Neutrophil (primary cell): ENCODE data around the gene GDF10.

Experiments
- H3K27ac ChIP-seq: fragments of 200-600 bp; sonication (generic); 2 replicates; pipeline ENCODE4 v1.5.1; 2016; ENCODE audit warnings: mild to moderate bottlenecking, moderate library complexity
- H3K27me3 ChIP-seq: fragments of 200-600 bp; sonication (generic); 2 replicates; pipeline ENCODE4 v1.6.0; 2016; ENCODE audit warnings: mild to moderate bottlenecking
- H3K36me3 ChIP-seq: fragments of 200-600 bp; sonication (generic); 2 replicates; pipeline ENCODE4 v1.5.1; 2017
- H3K4me1 ChIP-seq, 2 experiments: fragments of 200-600 bp in 1 of 2; sonication (generic) in 1 of 2; 1 replicate in 1 of 2; 2 replicates in 1 of 2; pipeline versions ENCODE4 v1.5.1 to v1.6.1; 2013 to 2016; ENCODE audit warnings: low read depth in 1 of 2, low read length in 1 of 2, mild to moderate bottlenecking in 1 of 2, moderate library complexity in 1 of 2; ENCODE audit not compliant: control insufficient read depth in 1 of 2, insufficient read depth in 1 of 2
- H3K4me3 ChIP-seq, 2 experiments: fragments of 200-600 bp in 1 of 2; sonication (generic) in 1 of 2; 1 replicate in 1 of 2; 2 replicates in 1 of 2; pipeline ENCODE4 v1.5.1; 2013 to 2016; ENCODE audit warnings: low read depth in 1 of 2, low read length in 1 of 2, mild to moderate bottlenecking in 1 of 2, moderate library complexity in 1 of 2
- H3K9me3 ChIP-seq: fragments of 200-600 bp; sonication (generic); 2 replicates; pipeline ENCODE4 v1.5.1; 2016
- CTCF ChIP-seq: fragments of 200-600 bp; sonication (generic); IDR thresholded peaks from 2 replicates; pipeline ENCODE4 v1.5.1; 2016; ENCODE audit warnings: antibody characterized with exemption

GDF10 gene

GRCh38 chr10:47360419-47361040 lies 60.5 kb downstream of the GDF10 start:
- no peak overlapping the region for H3K27ac ChIP-seq
- no peak overlapping the region for H3K4me3 ChIP-seq
- H3K27me3 ChIP-seq: no peaks in the 10 kb centered on the region
- no peak for TF ChIP-seq CTCF
- H3K9me3 ChIP-seq: no peaks in the 10 kb centered on the region
- H3K36me3 ChIP-seq: no peaks in the 10 kb centered on the region
- no peaks in the 10 kb centered on the region for H3K4me1 ChIP-seq

- no peak for TF ChIP-seq CTCF
- no peaks in the 10 kb centered on the region for H3K9me3 ChIP-seq
- no peak overlapping the region for H3K27ac ChIP-seq
- no peak overlapping the region for H3K4me3 ChIP-seq
- no peaks in the 10 kb centered on the region for H3K36me3 ChIP-seq
- H3K27me3 ChIP-seq: no peaks in the 10 kb centered on the region
- no peaks in the 10 kb centered on the region for H3K4me1 ChIP-seq
Observed at GRCh38 chr10:47361293-47361692, 61.3 kb downstream of the GDF10 start.

GRCh38 chr10:47362199-47362598 lies 62.2 kb downstream of the GDF10 start:
- no peaks in the 10 kb centered on the region for H3K27me3 ChIP-seq
- H3K4me3 ChIP-seq: no peak overlapping the region
- no peaks in the 10 kb centered on the region for H3K36me3 ChIP-seq
- H3K4me1 ChIP-seq: no peaks in the 10 kb centered on the region
- H3K9me3 ChIP-seq: no peaks in the 10 kb centered on the region
- H3K27ac ChIP-seq: no peak overlapping the region
- no peak for TF ChIP-seq CTCF
